Kidney glomerular epithelial cell (primary cell): ENCODE measurements around the gene RHOB.
A peak's percentile ranks its signal among the peaks of the same experiment; 100 is the strongest.

ENCODE experiments used
- DNase-seq: peaks from one replicate; lab custom pipeline; 2025; lab: John Stamatoyannopoulos, UW

RHOB gene

DNA sequence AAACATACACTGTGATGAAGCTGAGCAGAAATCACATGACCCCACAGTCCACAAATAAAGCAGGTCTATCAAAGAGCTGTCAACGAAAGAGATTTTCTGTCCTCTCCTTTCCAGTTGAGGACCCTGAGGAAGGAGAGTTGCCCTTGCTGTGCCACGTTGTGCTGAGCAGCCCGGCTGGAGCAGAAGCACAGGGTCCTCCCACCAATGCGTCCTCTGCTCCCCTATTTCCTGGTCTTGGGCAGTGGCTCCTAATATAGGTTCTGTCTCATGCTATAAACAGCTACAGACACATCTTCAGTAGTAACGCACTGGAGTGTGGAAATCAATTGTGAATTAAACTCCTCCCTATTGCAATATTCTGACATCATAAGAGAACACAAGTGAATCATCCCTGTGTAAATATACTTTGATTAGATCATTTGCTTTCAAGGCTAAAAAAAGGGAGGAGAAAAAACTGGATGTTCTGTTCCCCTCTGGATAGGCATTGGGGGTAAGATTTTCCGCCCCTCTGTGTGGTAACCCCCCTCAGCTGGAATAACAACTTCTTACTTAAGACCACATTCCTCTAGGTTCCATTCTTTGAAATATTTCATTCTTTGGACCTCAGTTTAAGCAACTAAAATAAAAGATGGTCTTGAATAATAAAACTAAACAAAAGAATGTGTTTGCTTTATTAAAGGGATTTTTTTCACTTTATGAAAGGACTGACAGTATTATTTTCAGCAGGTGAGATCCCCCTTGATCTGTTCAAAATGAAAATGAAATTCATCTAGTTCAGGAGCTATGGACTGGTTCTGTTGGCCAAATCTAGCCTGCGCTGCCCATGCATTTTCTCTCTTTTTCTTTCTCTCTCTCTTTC is 8.3 kb upstream of the RHOB start:
- DNase-seq: peak; percentile 84

DNA sequence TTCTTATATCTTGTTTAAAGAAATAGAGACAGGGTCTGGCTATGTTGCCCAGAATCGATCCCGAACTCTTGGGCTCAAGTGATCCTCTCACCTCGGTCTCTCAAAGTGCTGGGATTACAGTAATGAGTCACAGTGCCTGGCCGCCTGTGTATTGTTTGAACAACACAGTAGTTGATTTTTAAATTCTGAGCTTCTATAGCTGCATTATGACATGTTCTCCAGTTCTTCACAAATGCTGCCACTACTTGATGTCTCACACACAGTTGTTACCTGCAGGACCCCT is 7.7 kb upstream of the RHOB start:
- DNase-seq: peak; percentile 42

DNA sequence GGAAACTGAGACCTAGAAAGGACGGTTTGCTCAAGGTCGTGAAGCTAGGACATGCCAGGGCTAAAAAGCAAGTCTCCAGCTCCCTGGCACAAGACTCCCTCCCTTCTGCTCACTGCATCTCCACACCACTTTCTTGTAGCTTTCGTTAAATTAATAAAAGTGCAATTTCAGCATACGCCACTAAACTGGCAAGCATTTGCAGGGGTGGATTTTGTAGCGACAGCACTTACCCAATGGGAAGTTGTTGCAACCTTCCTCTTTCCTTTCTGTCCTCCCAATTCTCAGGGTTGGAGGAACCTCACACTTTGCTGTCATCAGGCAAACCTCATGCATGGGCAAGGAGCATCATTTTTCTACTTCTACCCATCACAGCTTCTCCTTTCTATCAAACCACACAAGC is 7.4 kb upstream of the RHOB start:
- no peak for DNase-seq

DNA sequence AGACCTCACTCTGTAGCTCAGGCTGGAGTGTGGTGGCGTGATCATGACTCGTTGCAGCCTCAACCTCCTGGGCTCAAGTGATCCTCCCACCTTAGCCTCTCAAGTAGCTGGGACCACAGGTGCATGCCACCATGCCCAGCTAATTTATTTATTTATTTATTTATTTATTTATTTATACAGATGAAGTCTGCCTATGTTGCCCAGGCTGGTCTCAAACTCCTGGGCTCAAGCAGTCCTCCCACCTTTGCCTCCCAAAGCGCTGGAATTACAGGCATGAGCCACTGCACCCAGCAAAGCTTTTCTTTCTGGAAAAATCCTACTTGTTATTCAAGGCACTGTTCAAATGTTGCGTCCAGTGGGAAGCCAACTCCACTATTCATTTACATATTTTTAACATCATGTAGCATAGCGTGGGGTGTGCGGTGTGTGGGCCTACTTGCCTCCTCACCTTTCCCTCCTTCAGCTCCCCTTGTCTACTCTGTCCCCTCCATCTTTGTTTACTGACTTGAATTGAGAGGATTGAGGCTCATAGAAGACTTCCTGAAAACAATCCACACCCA is 6.8 kb upstream of the RHOB start:
- no peak for DNase-seq

DNA sequence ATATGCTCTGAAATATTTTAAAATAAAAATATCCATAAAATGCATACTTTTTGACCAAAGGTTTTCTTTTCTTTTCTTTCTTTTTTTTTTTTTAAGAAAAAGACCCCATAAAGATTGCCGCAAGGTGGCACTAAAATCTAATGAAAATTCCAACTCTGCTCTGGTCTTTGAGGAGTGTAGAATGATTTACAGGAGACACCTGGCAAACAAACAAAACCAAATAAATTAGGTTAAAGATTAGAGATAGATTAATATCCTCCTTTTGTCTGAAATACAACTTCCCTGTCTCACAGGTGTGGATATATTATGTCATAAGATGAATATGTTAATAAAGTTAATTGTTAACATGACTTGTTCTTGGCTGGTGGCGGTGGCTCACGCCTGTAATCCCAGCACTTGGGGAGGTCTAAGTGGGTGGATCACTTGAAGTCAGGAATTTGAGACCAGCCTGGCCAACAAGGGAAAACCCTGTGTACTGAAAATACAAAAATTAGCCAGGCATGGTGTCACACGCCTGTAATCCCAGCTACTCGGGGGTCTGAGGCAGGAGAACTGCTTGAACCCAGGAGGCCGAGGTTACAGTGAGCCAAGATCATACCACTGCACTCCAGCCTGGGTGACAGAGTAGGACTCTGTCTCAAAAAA is 3.5 kb upstream of the RHOB start:
- peak; percentile 97 for DNase-seq

DNA sequence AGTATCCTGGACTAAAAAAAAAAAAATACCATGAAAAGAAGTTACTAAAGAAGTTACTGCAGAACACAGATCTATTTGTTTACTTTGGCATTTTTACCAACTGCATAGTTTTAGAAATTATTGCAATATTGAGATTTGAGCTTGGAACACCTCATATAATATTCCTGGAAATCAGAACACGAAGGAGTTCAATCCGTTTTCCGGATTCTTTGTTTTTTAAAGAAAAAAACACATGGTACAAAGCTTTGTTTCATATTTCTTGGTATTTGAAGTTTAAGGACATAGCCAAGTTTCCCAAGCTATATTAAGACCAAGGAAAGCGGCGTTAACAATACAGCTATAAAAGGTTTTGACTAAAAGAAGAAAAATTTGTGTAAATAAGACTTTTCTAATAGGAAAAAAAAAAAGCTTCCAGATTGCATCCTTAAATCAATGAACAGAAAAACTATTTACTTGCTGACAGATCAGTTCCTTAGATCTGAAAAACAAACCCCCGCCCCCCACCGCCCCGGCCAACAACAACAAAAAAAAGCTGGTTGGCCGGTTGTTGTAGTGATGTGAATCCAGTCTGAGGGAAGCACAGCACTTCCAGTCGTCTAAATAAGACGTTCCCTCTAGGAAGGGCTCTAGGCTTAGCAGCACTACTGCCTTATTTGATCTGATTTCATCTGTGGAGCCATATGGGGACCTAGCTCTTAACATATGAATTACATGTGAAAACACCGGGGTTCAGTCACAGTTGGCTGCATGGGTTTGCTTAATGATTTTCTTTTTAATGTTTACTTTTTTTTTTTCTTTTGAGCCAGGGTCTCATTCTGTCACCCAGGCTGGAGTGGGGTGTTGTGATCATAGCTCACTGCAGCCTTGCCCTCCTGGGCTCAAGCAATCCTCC is 2.5 kb upstream of the RHOB start:
- DNase-seq: peak; percentile 46

DNA sequence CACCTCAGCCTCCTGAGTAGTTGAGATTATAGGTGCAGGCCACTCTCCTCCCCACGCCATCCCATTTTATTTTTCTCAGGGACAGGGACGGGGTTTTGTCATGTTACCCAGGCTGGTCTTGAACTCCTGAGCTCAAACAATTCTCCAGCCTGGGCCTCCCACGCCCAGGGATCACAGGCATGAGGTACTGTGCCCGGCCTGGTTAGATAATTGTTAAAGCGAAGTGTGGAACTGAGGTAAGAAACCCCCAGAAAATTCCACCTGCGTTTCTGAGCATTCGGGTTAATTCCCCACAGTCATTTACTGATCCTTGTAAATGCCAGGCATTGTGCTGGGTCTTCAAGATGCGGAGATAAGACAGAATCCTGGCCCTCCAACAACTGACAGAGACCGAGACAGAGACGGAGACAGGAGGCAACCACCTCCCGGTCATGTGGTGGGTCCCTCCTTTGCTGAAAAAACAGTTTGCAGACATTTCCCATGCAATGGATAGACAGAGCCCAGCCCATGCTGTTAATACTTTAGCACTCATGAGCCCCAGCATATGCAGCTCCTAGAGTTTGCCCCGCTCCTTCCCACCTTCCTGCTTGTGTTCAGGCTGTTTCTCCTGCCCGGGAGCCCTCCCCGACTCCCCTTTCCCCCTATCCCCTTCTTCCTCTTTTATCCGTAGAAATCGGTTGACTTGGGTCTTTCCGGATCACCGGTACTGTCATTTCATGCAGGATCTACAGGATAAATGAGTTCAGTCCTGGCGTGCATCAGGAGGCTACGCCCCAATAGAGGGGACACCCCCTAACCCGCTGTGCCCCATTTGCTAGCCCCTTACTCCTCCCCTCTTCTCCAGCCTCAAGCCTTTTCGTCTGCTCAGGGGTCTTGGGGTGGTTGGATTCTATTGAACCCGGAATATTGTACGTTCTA is 1.6 kb upstream of the RHOB start:
- DNase-seq: peak; percentile 41

DNA sequence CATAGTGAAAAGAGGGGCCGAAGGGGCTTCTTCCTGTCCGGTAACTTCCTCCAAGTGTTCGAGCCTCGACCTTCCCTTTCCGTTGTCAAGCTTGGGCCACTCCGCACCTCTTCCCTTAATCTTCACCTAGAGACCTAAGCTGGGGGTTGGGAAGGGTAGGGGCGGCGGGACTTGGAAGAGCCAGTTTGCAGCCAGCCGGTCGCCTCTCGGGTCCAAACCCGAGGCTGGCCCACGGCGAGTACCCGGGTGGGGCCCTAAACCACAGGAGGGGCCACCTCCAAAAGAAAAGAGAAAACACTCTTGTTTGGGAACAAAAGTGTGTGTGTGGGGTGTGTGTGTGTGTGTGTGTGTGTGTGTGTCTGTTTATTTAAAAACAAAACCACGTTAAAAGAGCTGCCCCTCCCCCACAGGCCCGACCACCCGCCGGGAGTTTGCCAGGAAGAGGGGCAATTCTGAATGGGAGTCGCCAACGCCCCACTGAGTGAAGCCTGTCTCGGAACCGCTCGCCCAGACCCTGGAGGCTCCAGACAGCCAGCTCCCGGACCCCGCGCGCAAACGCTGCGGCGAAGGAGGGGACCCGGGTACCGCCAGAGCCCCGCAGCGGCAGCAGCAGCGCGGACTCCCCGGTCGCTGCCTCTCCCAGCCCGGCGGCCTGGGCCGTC is 488 bp upstream of the RHOB start:
- DNase-seq: no peak

DNA sequence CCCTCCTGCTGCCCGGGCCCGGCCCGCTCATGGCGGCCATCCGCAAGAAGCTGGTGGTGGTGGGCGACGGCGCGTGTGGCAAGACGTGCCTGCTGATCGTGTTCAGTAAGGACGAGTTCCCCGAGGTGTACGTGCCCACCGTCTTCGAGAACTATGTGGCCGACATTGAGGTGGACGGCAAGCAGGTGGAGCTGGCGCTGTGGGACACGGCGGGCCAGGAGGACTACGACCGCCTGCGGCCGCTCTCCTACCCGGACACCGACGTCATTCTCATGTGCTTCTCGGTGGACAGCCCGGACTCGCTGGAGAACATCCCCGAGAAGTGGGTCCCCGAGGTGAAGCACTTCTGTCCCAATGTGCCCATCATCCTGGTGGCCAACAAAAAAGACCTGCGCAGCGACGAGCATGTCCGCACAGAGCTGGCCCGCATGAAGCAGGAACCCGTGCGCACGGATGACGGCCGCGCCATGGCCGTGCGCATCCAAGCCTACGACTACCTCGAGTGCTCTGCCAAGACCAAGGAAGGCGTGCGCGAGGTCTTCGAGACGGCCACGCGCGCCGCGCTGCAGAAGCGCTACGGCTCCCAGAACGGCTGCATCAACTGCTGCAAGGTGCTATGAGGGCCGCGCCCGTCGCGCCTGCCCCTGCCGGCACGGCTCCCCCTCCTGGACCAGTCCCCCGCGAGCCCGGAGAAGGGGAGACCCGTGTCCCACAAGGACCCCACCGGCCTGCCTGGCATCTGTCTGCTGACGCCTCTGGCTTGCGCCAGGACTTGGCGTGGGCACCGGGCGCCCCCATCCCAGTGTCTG is 767 bp downstream of the RHOB start:
- DNase-seq: peak; percentile 54

DNA sequence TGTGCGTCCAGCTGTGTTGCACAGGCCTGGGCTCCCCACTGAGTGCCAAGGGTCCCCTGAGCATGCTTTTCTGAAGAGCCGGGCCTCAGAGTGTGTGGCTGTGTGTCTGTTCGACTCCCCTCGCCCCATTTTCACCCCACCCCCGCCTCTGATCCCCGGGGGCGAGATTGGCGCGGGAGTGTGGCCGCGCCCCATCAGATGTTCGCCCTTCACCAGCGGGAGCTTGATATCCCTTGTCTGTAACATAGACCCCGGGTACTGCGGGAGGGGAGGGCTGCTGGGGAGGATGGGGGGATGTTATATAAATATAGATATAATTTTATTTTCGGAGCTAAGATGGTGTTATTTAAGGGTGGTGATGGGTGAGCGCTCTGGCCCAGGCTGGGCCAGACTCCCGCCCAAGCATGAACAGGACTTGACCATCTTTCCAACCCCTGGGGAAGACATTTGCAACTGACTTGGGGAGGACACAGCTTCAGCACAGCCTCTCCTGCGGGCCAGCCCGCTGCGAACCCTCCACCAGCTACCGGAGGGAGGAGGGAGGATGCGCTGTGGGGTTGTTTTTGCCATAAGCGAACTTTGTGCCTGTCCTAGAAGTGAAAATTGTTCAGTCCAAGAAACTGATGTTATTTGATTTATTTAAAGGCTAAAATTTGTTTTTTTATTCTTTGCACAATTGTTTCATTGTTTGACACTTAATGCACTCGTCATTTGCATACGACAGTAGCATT is 1.5 kb downstream of the RHOB start:
- peak; percentile 27 for DNase-seq

DNA sequence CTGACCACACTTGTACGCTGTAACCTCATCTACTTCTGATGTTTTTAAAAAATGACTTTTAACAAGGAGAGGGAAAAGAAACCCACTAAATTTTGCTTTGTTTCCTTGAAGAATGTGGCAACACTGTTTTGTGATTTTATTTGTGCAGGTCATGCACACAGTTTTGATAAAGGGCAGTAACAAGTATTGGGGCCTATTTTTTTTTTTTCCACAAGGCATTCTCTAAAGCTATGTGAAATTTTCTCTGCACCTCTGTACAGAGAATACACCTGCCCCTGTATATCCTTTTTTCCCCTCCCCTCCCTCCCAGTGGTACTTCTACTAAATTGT is 2.1 kb downstream of the RHOB start:
- DNase-seq: no peak

DNA sequence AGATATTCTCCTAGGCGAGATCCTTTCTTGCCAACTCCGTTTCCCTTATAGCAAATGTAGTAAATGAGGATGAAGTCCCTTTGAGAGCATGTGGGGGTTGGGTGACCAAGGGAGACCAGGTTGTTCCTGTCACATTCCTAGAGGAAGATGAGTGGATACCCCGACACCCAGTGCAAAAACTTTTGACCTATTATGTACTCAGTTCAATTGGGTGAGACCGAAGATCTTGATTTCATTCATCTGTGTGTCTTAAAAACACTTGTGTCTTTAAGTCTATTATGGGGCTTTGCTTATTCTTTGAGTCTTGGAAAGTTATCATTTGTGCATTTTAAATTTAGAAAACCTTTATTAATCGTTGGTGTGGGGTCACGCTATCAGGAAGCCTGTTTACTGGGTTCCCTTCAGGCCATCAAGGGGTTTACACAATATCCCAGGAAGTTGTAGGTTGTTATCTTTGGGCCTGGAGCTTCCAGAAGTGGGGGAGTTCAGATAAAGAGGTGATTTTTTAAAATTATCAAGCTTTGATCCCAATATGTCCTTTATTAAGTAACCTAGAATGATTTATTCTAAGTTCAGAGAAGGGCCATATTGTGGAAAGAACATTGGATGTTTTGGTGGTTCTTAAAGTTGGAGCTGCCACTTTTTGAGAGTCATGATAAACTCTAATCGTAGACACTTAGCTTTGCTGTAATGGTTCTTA is 2.8 kb downstream of the RHOB start:
- peak; percentile 76 for DNase-seq

DNA sequence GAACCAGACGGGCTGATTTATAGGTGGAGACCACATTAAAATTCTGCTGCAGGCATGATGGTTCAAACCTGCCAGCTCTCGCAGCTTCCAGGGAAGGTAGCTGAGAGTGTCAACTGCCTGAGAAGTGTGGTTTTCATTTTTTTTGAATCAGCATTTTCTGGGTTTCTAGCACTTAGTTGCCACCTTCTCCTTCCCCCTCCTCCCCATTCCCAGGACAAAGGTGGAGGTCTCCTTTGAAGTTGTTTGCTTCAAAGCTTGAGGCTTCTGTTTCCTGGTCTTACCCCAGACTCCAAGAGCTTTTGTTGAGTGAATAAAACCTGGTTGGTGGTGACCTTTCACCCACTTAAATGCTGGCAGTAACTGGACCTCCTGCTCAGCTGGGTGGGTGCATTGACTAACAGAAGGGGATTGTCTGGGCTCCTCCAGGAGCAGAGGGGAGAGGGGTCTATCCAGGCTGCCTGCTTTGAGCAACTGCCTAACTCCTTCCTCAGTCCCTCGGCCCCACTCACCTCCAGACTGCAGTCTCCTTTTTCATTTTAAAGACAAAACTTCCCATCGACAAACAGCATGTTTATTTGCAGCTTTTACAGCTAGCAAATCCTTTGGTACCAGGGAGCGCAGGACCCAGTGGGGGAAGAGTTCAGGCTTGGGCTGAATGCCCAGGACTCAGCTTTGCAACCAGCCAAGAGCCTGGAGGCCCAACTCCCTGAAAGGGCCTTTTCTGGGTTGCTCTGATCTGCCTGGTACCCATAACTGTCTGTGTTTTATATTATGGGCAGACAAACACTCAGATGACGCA is 3.5 kb downstream of the RHOB start:
- peak; percentile 89 for DNase-seq

DNA sequence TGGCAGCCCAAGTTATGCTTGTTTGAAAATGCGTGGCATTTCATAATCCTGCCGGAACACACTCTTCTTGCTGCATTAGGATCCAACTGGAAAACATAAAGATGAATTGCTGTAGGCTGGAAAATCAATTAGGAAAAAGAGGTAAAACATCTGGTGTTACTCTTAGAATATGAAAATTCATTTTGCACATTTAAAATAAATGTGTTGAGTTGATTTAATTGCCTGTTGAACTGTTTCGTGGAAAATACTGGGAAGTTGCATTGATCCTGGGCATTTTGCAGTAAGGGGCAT is 4.1 kb downstream of the RHOB start:
- no peak for DNase-seq

DNA sequence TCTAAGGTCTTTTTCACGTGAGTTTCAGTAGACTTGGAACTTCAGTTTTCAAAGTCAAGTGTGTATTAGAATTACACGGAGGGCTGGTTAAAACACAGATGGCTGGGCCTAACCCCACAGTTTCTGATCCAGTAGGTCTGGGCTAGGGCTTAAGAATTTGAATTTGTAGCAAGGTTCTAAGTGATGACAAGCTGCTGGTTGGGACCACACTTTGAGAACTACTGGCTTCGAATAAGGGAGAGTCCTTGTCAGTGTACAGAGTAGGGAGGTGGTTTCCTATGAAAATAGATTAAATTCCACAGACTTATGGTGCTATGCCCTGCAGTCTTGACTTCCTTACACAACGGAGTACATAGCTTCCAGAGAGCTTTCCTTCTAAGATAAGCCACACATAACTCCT is 4.5 kb downstream of the RHOB start:
- peak; percentile 83 for DNase-seq

DNA sequence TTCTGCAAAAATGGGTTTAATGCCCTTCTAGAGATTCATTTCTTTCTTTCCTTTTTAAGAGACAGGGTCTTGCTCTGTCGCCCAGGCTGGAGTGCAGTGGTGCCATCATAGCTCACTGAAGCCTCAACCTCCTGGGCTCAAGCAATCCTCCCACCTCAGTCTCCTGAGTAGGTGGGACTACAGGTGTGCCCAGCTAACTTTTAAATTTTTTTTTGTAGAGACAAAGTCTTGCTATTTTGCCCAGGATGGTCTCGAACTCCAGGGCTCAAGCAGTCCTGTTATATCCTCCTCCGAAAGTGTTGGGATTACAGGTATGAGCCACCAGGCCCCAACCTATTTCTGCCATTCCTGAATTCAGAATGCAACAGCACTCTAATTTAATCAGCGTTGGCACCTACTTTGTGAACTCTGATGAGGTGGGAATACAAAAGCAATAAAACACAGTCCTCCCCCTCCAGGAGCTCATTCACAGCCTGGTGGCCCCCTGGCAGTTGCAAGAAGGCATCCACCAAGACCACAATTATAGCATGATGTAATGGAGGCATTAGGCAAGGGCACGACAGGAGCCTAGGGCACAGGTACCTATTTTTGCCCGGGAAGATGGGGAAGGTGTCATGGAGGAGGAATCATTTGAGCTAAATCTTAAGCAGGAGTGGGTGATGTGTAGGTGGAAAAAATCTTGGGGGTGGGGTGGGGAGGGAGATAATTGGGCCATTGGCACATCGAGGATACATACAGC is 5.1 kb downstream of the RHOB start:
- no peak for DNase-seq

DNA sequence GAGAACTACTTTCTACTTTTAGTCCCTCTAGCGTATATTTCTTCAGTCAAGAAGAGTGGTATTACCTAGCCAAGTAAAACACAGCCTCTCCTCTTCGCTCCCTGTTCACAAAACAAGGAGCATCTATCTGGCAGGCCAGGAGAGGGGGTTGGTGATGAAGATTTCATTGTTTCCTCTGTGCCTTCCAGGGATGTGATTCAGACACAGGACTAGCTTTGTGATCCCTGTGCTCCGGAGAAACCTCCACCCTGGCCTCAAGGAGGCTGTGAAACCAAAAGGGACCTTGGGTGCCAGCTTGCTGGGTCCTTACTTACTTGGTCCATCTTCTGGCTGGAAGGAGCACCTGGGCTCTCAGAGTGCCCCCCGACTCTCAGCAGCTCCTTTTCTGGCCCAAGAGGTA is 5.7 kb downstream of the RHOB start:
- peak; percentile 74 for DNase-seq

DNA sequence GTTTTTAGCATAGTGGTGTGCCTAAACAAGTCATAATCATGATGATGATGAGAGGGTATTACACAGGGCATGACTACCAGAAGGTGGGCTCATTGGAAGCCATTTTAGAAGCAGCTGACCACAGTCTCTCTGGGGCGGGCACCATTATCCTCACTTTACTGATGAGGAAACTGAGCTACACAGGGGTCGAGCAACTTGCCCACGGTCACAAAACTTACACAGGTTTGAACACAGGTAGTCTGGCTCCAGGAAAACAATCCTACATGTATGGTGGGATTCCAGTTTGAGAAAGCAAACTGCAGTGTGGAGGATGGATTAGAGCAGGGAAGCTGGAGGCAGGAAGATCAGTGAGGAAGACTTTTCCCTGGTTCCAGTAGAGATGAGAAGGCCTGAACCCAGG is 6.2 kb downstream of the RHOB start:
- no peak for DNase-seq
